BJ (cell line): ENCODE results near the gene EDDM3A. TPM values are rescaled to one million over a fixed set of nuclear protein-coding genes. Genes with fewer than 3 reads are reported as not detected.
"Not testable (repeated sequence)": the region's sequence is repeated elsewhere in the genome, so short reads cannot be mapped to it uniquely, and the experiment has no call there.

Experiments used
- CTCF ChIA-PET: fragments of 350-600 bp; formaldehyde crosslinking; extraction: SDS; loops from one replicate; lab custom pipeline; 2021; ENCODE audit warnings: antibody characterized with exemption, inconsistent platforms; lab: Yijun Ruan, JAX
- POLR2A ChIA-PET: fragments of 300-600 bp; sonication (Branson Sonifier 250); formaldehyde crosslinking; extraction: SDS; loops from one replicate; lab custom pipeline; 2021; ENCODE audit warnings: antibody characterized with exemption; lab: Charles Lee
- DNase-seq: peaks from one replicate; pipeline ENCODE4 v3.0.0-alpha.2; 2011; ENCODE audit warnings: low read depth
- H3K27me3 ChIP-seq: 2 replicates; pipeline ENCODE4 v1.6.0; 2011; ENCODE audit warnings: low read length; ENCODE audit not compliant: control insufficient read depth, insufficient read depth
- H3K36me3 ChIP-seq: 2 replicates; pipeline ENCODE4 v1.5.1; 2011; ENCODE audit warnings: low read length; ENCODE audit not compliant: control insufficient read depth, insufficient read depth
- H3K4me3 ChIP-seq: 2 replicates; pipeline ENCODE4 v1.5.1; 2011; ENCODE audit warnings: low read depth, mild to moderate bottlenecking, control low read depth, low read length
- CTCF ChIP-seq: IDR thresholded peaks from 2 replicates; pipeline ENCODE4 v1.5.1; 2011; ENCODE audit warnings: low read depth, mild to moderate bottlenecking, control low read depth, inconsistent platforms, low read length, moderate library complexity; ENCODE audit not compliant: insufficient read depth
- polyA plus RNA-seq: library from polyadenylated mRNA; depleted of rRNA; stranded (reverse); fragments of >200 nt; gene quantifications from 2 replicates; pipeline ENCODE4 v1.2.3, GENCODE V29; 2011

EDDM3A gene
- polyA plus RNA-seq, 1 experiment = not detected

- no peak for TF ChIP-seq CTCF
- CTCF ChIA-PET = no interaction called here
- no peak for DNase-seq
These were observed 23.7 kb upstream of the EDDM3A start for GRCh38 chr14:20722016-20722415.

GRCh38 chr14:20723488-20723887 is 22.2 kb upstream of the EDDM3A start:
- Histone ChIP-seq H3K4me3 (no peak overlapping the region), H3K27me3 (peaks cover 4% of the 10 kb centered on the region), H3K36me3 (no peaks in the 10 kb centered on the region)
- POLR2A ChIA-PET = no interaction called here
- DNase-seq = no peak
- TF ChIP-seq CTCF = no peak
- CTCF ChIA-PET = no interaction called here

More at GRCh38 chr14:20722016-20722415, 23.7 kb upstream of the EDDM3A start:
- Histone ChIP-seq H3K4me3 (no peak overlapping the region), H3K27me3 (peaks cover 4% of the 10 kb centered on the region), H3K36me3 (no peaks in the 10 kb centered on the region)
- POLR2A ChIA-PET = no interaction called here

- H3K36me3 ChIP-seq, H3K27me3 ChIP-seq, H3K4me3 ChIP-seq, CTCF ChIA-PET, POLR2A ChIA-PET, DNase-seq: not testable (repeated sequence)
These were observed 19.6 kb upstream of the EDDM3A start for GRCh38 chr14:20726121-20726520.

GRCh38 chr14:20726531-20726930 is 19.2 kb upstream of the EDDM3A start:
- POLR2A ChIA-PET = no interaction called here

GRCh38 chr14:20730891-20731290 is 14.8 kb upstream of the EDDM3A start:
- no peak for DNase-seq
- H3K36me3 ChIP-seq = no peaks in the 10 kb centered on the region
- CTCF ChIA-PET = no interaction called here
- no peaks in the 10 kb centered on the region for H3K27me3 ChIP-seq
- POLR2A ChIA-PET = no interaction called here
- TF ChIP-seq CTCF = no peak
- H3K4me3 ChIP-seq = no peak overlapping the region

More at GRCh38 chr14:20726531-20726930, 19.2 kb upstream of the EDDM3A start:
- no peak for TF ChIP-seq CTCF
- H3K4me3 ChIP-seq = no peak overlapping the region
- CTCF ChIA-PET = no interaction called here
- no peak for DNase-seq
- H3K27me3 ChIP-seq = peaks cover 3% of the 10 kb centered on the region
- H3K36me3 ChIP-seq = no peaks in the 10 kb centered on the region

- ChIA-PET CTCF (no interaction called here), POLR2A (no interaction called here)
- no peak for DNase-seq
- Histone ChIP-seq H3K27me3 (no peaks in the 10 kb centered on the region), H3K4me3 (no peak overlapping the region), H3K36me3 (no peaks in the 10 kb centered on the region)
- no peak for TF ChIP-seq CTCF
These were observed 13.2 kb upstream of the EDDM3A start for GRCh38 chr14:20732477-20732876.
